GM21423 (cell line): ENCODE data around the gene FBXO41.

Source experiments
- ATAC-seq: cut with Tn5 transposase; IDR thresholded peaks from one replicate; pipeline ENCODE4 v1.9.1; 2021; ENCODE audit warnings: mild to moderate bottlenecking, moderate library complexity; ENCODE audit not compliant: unreplicated experiment

Gene FBXO41

GRCh38 chr2:73250872-73251846 is 33.1 kb downstream of the FBXO41 start:
- no peak for ATAC-seq

GRCh38 chr2:73249636-73250035 is 34.6 kb downstream of the FBXO41 start:
- no peak for ATAC-seq

- ATAC-seq: no peak
These were observed 37.4 kb downstream of the FBXO41 start for GRCh38 chr2:73246850-73247249.

- no peak for ATAC-seq
These were observed 39.7 kb downstream of the FBXO41 start for GRCh38 chr2:73244580-73244979.

GRCh38 chr2:73243884-73244570 is 40.3 kb downstream of the FBXO41 start:
- no peak for ATAC-seq

GRCh38 chr2:73239776-73240175 is 44.5 kb downstream of the FBXO41 start:
- no peak for ATAC-seq

GRCh38 chr2:73238976-73239375 is 45.3 kb downstream of the FBXO41 start:
- no peak for ATAC-seq

- no peak for ATAC-seq
These were observed 46.1 kb downstream of the FBXO41 start for GRCh38 chr2:73238149-73238548.

- no peak for ATAC-seq
These were observed 47.1 kb downstream of the FBXO41 start for GRCh38 chr2:73237168-73237567.

GRCh38 chr2:73235315-73236028 is 48.8 kb downstream of the FBXO41 start:
- ATAC-seq: no peak

- peak; percentile 62 for ATAC-seq
These were observed 50.1 kb downstream of the FBXO41 start, which contains the start of gene CCT7 for GRCh38 chr2:73233932-73234832. CCT7 (plus strand) TSS chr2:73234308; CDS start chr2:73234379, 71 bp downstream.

GRCh38 chr2:73233154-73233931 is 50.9 kb downstream of the FBXO41 start, which contains the start of gene PRADC1:
PRADC1 (minus strand) TSS chr2:73233239; CDS start chr2:73233160, 79 bp downstream.
- ATAC-seq: peak; percentile 89

- peak; percentile 8 for ATAC-seq
These were observed 51.7 kb downstream of the FBXO41 start for GRCh38 chr2:73232403-73233153.

GRCh38 chr2:73228631-73229030 is 55.6 kb downstream of the FBXO41 start:
- no peak for ATAC-seq

- ATAC-seq: no peak
These were observed 57.2 kb downstream of the FBXO41 start for GRCh38 chr2:73227086-73227485.

GRCh38 chr2:73225513-73226360 is 58.5 kb downstream of the FBXO41 start:
- no peak for ATAC-seq

- no peak for ATAC-seq
These were observed 60.5 kb downstream of the FBXO41 start for GRCh38 chr2:73223821-73224220.

- ATAC-seq: no peak
These were observed 66.0 kb downstream of the FBXO41 start for GRCh38 chr2:73218298-73218697.
